Esophagus squamous epithelium (tissue), 5 donors: Measurements from ENCODE around the gene CA10. TPM values are rescaled to one million over a fixed set of nuclear protein-coding genes. Genes with fewer than 3 reads are reported as not detected.

Experiments
- DNase-seq: peaks from one replicate; lab custom pipeline; 2025; lab: John Stamatoyannopoulos, UW
- H3K27ac ChIP-seq, 4 donors: fragments of 200-600 bp; sonication (generic); one replicate each; pipeline ENCODE4 v1.5.1; 2016 to 2019; ENCODE audit warnings: mild to moderate bottlenecking in 1 of 4
- H3K27me3 ChIP-seq, 4 donors: fragments of 200-600 bp; sonication (generic); 1 replicate in 3 of 4; 2 replicates in 1 of 4; pipeline versions ENCODE4 v1.5.1 to v1.6.0; 2017 to 2021; ENCODE audit warnings: antibody characterized with exemption in 1 of 4
- H3K36me3 ChIP-seq, 3 donors: fragments of 200-600 bp; sonication (generic); one replicate each; pipeline ENCODE4 v1.5.1; 2016 to 2019
- H3K4me1 ChIP-seq, 3 donors: fragments of 200-600 bp; sonication (generic); one replicate each; pipeline ENCODE4 v1.5.1; 2017 to 2019
- H3K4me3 ChIP-seq, 4 donors: fragments of 200-600 bp; sonication (generic); 1 replicate in 3 of 4; 2 replicates in 1 of 4; pipeline ENCODE4 v1.5.1; 2016 to 2019; ENCODE audit warnings: mild to moderate bottlenecking in 2 of 4, moderate library complexity in 1 of 4
- H3K9me3 ChIP-seq, 3 donors: fragments of 200-600 bp; sonication (generic); one replicate each; pipeline ENCODE4 v1.5.1; 2016 to 2019
- POLR2A ChIP-seq, 4 donors: fragments of 450-650 bp; IDR thresholded peaks; one replicate each; pipeline ENCODE4 v1.6.1; 2017; ENCODE audit warnings: antibody characterized with exemption in 4 of 4, mild to moderate bottlenecking in 4 of 4, moderate library complexity in 3 of 4
- WGBS, 2 donors: methylation state at CpG; one replicate each; pipeline ENCODE4 v1.1.5; 2018; 5-methylcytosine and 5-hydroxymethylcytosine counted together
- intact Hi-C: fragments of 100-400 bp; cut with DNase I; formaldehyde crosslinking; loops from one replicate; pipeline ENCODE4 v1.15.0; 2022
- total RNA-seq, 4 donors: library from RNA; depleted of rRNA; stranded (reverse); fragments of >200 nt; gene quantifications; one replicate each; pipeline ENCODE4 v1.1.0, GENCODE V29; 2016
- TF ChIP-seq, protein P1 (sequence below), 6 experiments: fragments of 450-650 bp in 4 of 6; fragments of 200-600 bp in 2 of 6; sonication (generic) in 2 of 6; IDR thresholded peaks; one replicate each; pipeline ENCODE4 v1.5.1; 2016 to 2019; ENCODE audit warnings: antibody characterized with exemption in 6 of 6, mild to moderate bottlenecking in 4 of 6, moderate library complexity in 4 of 6
- donor health status: DM: yes; HTN: yes; CAD: no.

The CA10 gene
- total RNA-seq, 4 donors from 2014 or later, result 0.38 TPM; not detected in 3

DNA sequence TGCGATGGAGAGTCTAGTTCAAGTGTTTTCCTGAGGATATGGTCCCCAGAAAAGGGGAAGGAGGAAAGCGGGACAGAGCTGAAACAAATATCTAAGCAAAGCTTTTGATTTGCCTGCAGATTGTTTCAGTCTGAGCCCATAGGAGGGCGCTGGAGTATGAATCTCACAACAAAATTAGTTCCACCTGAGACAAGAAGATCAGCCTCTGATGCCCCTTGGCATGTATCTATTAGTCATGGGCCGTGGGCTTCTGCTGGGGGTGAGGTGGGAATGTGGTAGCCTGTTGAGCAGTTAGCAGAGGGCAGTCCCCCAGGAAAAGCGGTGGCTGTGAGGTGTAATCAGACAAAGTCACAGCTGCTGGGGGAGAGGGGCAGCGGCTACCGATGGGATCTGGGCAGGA lies 446.9 kb downstream of the CA10 start:
- Histone ChIP-seq H3K27ac (no peak overlapping the region), H3K36me3 (no peaks in the 10 kb centered on the region), H3K4me1 (no peaks in the 10 kb centered on the region), H3K4me3 (no peak overlapping the region), H3K27me3 (no peaks in the 10 kb centered on the region), H3K9me3 (no peaks in the 10 kb centered on the region)
- intact Hi-C loops, result no loop called here
- DNase-seq, result no peak
- 60 to 74% methylated on average over 7 of the region's 7 CpGs for WGBS, 2 donors
- TF ChIP-seq, protein P1, sequence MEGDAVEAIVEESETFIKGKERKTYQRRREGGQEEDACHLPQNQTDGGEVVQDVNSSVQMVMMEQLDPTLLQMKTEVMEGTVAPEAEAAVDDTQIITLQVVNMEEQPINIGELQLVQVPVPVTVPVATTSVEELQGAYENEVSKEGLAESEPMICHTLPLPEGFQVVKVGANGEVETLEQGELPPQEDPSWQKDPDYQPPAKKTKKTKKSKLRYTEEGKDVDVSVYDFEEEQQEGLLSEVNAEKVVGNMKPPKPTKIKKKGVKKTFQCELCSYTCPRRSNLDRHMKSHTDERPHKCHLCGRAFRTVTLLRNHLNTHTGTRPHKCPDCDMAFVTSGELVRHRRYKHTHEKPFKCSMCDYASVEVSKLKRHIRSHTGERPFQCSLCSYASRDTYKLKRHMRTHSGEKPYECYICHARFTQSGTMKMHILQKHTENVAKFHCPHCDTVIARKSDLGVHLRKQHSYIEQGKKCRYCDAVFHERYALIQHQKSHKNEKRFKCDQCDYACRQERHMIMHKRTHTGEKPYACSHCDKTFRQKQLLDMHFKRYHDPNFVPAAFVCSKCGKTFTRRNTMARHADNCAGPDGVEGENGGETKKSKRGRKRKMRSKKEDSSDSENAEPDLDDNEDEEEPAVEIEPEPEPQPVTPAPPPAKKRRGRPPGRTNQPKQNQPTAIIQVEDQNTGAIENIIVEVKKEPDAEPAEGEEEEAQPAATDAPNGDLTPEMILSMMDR (IDR thresholded peaks at IDR 0.05), result no peak
- TF ChIP-seq POLR2A (IDR thresholded peaks at IDR 0.05), result no peak

DNA sequence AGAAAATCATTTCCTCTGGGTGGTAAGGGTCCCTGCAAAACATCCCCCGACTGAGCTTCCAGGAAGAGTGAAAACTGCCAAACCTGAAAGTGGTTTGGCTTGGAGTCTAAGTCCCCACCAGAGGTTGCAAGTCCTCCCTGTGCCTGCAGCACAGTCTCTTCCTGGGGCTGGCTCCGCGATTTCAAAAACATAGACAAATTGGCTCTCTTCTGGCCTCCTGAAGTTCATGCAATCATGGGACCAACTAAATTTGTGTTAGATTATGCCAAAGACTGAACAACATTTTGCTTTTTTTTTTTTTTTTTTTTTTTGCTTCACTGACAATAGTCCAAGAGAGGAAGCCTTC lies 447.9 kb downstream of the CA10 start:
- 64 to 76% methylated on average over 3 of the region's 3 CpGs for WGBS, 2 donors
- Histone ChIP-seq H3K36me3 (no peaks in the 10 kb centered on the region), H3K9me3 (no peaks in the 10 kb centered on the region), H3K4me1 (no peaks in the 10 kb centered on the region), H3K4me3 (no peak overlapping the region), H3K27ac (no peak overlapping the region), H3K27me3 (no peaks in the 10 kb centered on the region)
- intact Hi-C loops, result no loop called here
- no peak for DNase-seq
- TF ChIP-seq, protein P1 (IDR thresholded peaks at IDR 0.05), result no peak

- 27 to 61% methylated on average over 7 of the region's 7 CpGs for WGBS, 2 donors
- no peak for DNase-seq
- Histone ChIP-seq H3K4me1 (no peaks in the 10 kb centered on the region), H3K27me3 (no peaks in the 10 kb centered on the region), H3K4me3 (no peak overlapping the region), H3K27ac (no peak overlapping the region), H3K9me3 (no peaks in the 10 kb centered on the region), H3K36me3 (no peaks in the 10 kb centered on the region)
- intact Hi-C loops, result no loop called here
- TF ChIP-seq, protein P1 (IDR thresholded peaks at IDR 0.05), result no peak
- TF ChIP-seq POLR2A (IDR thresholded peaks at IDR 0.05), result no peak
Observed at GRCh38 chr17:51709694-51710633, 448.6 kb downstream of the CA10 start.

DNA sequence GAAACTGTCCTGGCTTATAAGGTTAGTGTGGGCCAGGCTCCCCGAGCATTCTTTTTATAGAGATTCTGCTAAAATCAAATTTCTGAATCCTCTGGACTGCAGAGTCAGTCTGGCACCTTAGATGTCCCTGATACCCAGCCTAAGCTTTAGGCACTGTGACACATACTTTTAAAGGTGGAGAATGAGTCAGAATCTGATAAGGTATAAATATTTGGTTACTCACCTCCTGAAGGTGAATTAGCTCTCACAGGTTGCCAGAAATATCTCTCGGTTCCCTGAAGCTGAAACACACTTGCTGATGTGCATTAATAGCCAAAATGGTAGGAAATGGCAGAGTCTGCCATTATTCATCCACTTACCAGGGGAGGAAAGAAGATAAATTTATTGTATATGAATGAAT lies 451.3 kb downstream of the CA10 start:
- TF ChIP-seq POLR2A (IDR thresholded peaks at IDR 0.05), result no peak
- TF ChIP-seq, protein P1 (IDR thresholded peaks at IDR 0.05), result no peak
- intact Hi-C loops, result no loop called here
- Histone ChIP-seq H3K4me1 (peaks cover 0 to 6% (median 2%) of the 10 kb centered on the region in 3 donors), H3K27me3 (no peaks in the 10 kb centered on the region), H3K36me3 (no peaks in the 10 kb centered on the region), H3K9me3 (no peaks in the 10 kb centered on the region), H3K4me3 (no peak overlapping the region), H3K27ac (no peak overlapping the region)
- DNase-seq, result no peak
- WGBS, 2 donors, result 53 to 56% methylated on average over 2 of the region's 2 CpGs

GRCh38 chr17:51706093-51706492 lies 452.4 kb downstream of the CA10 start:
- no peak for DNase-seq
- Histone ChIP-seq H3K9me3 (no peaks in the 10 kb centered on the region), H3K4me3 (no peak overlapping the region), H3K4me1 (peaks cover 0 to 6% (median 2%) of the 10 kb centered on the region in 3 donors), H3K36me3 (no peaks in the 10 kb centered on the region), H3K27me3 (no peaks in the 10 kb centered on the region), H3K27ac (no peak overlapping the region)
- intact Hi-C loops, result no loop called here
- TF ChIP-seq POLR2A (IDR thresholded peaks at IDR 0.05), result no peak
- TF ChIP-seq, protein P1 (IDR thresholded peaks at IDR 0.05), result no peak
- WGBS, 2 donors, result 82 to 90% methylated on average over 1 of the region's 1 CpG
